GM12872 (cell line): ENCODE data around the gene PGGHG.

Source experiments
- TF ChIP-seq, protein P1 (sequence below): IDR thresholded peaks from 3 replicates; pipeline ENCODE4 v1.5.1; 2011; ENCODE audit warnings: low read depth, mild to moderate bottlenecking, low read length, moderate library complexity; ENCODE audit not compliant: insufficient read depth

PGGHG gene

DNA sequence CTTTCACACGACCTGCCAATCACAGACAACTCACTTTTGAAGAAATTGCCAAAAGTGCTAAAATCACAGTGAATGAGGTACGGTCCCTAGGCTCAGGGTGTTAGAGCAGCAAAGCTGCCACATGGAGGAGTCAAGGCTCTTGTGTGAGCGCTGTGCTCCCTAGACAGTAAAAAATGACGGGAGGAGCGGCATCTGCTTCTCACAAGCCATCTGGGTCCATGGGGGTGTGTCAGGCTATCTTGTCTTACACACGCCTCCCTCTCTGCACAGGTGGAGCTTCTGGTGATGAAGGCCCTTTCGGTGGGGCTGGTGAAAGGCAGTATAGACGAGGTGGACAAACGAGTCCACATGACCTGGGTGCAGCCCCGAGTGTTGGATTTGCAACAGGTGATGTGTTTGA, 37.4 kb upstream of the PGGHG start:
- TF ChIP-seq, protein P1, sequence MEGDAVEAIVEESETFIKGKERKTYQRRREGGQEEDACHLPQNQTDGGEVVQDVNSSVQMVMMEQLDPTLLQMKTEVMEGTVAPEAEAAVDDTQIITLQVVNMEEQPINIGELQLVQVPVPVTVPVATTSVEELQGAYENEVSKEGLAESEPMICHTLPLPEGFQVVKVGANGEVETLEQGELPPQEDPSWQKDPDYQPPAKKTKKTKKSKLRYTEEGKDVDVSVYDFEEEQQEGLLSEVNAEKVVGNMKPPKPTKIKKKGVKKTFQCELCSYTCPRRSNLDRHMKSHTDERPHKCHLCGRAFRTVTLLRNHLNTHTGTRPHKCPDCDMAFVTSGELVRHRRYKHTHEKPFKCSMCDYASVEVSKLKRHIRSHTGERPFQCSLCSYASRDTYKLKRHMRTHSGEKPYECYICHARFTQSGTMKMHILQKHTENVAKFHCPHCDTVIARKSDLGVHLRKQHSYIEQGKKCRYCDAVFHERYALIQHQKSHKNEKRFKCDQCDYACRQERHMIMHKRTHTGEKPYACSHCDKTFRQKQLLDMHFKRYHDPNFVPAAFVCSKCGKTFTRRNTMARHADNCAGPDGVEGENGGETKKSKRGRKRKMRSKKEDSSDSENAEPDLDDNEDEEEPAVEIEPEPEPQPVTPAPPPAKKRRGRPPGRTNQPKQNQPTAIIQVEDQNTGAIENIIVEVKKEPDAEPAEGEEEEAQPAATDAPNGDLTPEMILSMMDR, result no peak

DNA sequence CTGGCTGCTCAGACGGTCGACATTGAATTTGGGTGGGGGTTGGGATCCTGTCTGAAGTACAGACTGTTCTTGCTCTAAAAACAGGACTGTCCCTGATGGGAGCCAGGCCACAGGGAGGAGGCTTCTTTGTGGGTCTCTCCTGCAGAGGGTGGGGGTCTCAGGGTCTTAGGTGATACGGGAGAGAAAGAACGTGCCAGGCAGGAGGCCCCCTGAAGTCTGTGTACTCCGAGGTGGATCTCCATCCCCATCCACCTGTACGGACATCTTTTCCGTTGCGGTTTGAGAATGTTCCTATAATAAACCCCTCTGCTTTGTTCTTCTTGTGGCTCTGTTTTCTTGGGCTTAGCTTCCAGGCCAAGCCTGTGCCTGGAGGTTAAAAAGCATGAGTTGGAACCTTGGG, 36.3 kb upstream of the PGGHG start:
- TF ChIP-seq, protein P1, result no peak

DNA sequence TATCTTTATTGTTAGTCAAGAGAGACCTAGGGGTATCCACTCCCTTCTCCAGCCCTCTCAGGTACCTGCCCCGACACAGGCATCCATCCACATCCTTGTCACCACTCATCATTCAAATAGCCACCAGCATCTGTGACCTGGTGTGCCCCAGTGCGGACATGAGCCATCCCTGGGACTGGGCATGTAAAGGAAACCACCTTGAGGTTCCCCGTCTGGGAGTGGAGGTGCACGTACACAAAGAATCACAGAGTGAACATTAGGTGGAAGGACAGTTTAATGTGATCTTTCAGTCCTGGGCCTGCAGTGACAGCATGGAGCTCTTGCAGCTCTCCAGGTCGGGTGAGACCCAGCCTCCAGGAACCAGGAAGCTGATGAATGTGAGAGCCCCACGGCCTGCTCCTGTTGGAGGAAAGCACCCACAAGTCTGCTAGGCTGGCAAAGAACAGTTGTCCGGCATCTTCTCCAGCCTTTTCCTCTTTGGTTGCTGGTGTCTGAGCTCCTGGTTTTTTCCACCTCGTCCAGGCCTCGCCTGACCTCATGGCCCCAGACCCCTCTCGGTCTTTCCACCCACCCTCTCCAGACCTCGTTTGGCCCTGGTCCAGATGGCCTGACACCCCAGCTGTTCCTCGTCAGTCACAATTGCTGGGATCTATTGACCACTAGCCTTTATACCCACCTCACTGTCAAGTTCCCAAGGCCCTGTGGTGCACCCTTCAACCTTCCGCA, 35.6 kb upstream of the PGGHG start:
- TF ChIP-seq, protein P1, result no peak

DNA sequence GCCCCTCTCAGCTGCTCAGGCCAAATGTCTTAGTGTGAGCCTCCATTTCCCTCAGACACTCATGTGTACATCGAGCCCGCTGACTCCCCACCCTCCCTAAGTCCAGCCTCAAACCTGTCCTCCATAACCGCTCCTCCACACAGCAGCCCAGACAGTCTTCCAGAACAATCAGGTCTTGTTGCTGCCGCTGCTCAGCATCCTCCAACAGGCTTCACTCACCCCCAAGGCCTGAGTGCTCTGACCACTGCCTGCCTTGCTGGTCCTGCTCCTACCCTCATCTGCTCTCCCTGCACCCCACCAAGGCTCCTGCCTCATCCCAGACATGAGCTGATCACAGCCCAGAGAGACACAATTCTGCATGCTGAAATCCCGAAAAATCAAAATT, 35.0 kb upstream of the PGGHG start:
- TF ChIP-seq, protein P1, result no peak

DNA sequence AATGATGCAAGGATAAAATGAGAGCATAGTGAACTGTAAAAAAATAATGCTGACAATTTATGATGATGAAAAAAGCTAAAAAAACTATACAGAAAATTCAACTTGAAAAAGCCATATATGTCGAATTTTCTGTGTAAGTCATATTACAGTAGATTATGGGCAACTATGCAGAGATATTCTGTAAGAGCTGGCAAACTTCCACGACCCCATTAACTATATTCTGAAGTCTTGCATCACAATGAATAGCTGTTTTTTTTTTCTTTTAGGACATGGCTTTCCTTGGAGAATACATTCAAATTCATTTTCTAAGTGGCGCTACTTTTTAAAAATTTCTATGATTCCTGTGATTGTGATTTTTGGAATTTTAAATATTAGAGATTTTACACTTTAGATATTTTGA, 33.8 kb upstream of the PGGHG start:
- TF ChIP-seq, protein P1, result no peak

GRCh38 chr11:255816-256215, 33.1 kb upstream of the PGGHG start:
- TF ChIP-seq, protein P1, result no peak

DNA sequence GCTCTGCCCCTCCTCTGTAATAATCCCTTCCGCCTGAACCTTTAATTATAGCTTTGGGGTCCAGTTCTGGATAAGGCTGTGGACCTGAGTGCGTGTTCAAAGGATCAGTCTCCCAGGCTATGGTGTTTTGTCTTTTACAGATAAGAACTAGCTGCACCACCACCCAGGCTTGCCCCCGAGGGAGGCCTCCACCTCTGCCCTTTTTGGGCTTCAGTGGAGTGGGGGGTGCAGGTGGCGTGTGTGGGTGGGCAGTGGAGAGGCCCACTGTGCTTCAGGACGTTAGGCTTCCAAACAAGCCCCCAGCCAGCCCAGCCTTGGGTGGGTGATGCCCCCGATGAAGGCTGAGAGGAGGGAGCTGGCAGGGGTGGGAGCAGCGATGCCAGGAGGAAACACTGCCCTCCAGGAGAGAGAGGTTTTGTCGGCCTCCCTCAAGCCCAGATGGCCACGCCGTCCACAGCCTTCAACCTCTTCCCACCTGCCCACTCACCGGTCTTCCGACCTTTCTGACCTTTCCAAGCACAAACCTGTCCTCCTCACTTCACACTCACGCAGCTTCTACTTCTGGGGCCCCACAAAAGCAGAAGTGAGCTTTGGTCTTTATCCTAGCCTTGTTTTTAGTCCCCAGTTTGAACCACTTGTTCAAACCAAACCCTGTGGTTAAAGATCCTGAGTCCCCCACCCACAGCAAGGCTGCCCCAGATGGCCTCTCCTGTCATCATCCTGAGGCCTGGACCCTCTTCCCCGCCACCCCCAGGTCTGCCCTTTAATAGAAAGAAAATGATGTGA, 31.8 kb upstream of the PGGHG start:
- TF ChIP-seq, protein P1, result no peak
